Calu3 (cell line): ENCODE data around the gene RMND5B. TPM values are rescaled to one million over a fixed set of nuclear protein-coding genes. Genes with fewer than 3 reads are reported as not detected.

Experiments used
- Bru-seq: library from RNA; stranded (reverse); fragments of 400-500 nt; gene quantifications from one replicate; lab custom pipeline; 2021; lab: Mats Ljungman, UMichigan
- BruChase-seq, 2 experiments: library from RNA; stranded (reverse); fragments of 400-500 nt; gene quantifications; one replicate each; lab custom pipeline; 2021; lab: Mats Ljungman, UMichigan
- BruUV-seq: library from RNA; stranded (reverse); fragments of 400-500 nt; replicated peaks from 2 replicates; lab custom pipeline; 2021; lab: Mats Ljungman, UMichigan
- CTCF ChIA-PET: fragments of 300-600 bp; sonication (Branson Sonifier 250); formaldehyde crosslinking; loops from one replicate; lab custom pipeline; 2022; ENCODE audit warnings: antibody characterized with exemption; lab: Charles Lee
- DNase-seq: peaks from one replicate; pipeline ENCODE4 v3.0.0; 2022
- H3K27ac Mint-ChIP-seq: one replicate; pipeline ENCODE4 v1.8.0; 2022; ENCODE audit warnings: mixed read lengths; ENCODE audit not compliant: unreplicated experiment
- H3K27me3 Mint-ChIP-seq: one replicate; pipeline ENCODE4 v1.8.0; 2022; ENCODE audit warnings: mixed read lengths; ENCODE audit not compliant: unreplicated experiment
- H3K36me3 Mint-ChIP-seq: one replicate; pipeline ENCODE4 v1.8.0; 2022; ENCODE audit warnings: mild to moderate bottlenecking, moderate library complexity, mixed read lengths; ENCODE audit not compliant: insufficient read depth, unreplicated experiment
- H3K4me1 Mint-ChIP-seq: one replicate; pipeline ENCODE4 v1.8.0; 2022; ENCODE audit warnings: mild to moderate bottlenecking, low read depth, mixed read lengths; ENCODE audit not compliant: unreplicated experiment
- H3K4me3 Mint-ChIP-seq: one replicate; pipeline ENCODE4 v1.8.0; 2022; ENCODE audit warnings: mild to moderate bottlenecking, low read depth, moderate library complexity, mixed read lengths; ENCODE audit not compliant: unreplicated experiment
- H3K9me3 Mint-ChIP-seq: one replicate; pipeline ENCODE4 v1.8.0; 2022; ENCODE audit warnings: low read depth, mixed read lengths; ENCODE audit not compliant: unreplicated experiment
- CTCF ChIP-seq: fragments of 200-600 bp; IDR thresholded peaks from one replicate; pipeline ENCODE4 v1.8.0; 2022; ENCODE audit warnings: antibody characterized with exemption; ENCODE audit not compliant: unreplicated experiment
- intact Hi-C: fragments of 100-400 bp; cut with micrococcal nuclease; formaldehyde crosslinking; loops from one replicate; pipeline ENCODE4 v1.10.0; 2022; ENCODE audit not compliant: unreplicated experiment
- long read RNA-seq: library from polyadenylated mRNA; stranded (forward); transcript quantifications from one replicate; pipeline ENCODE4 v2.0.0, GENCODE V29; 2022
- total RNA-seq: library from RNA; stranded (reverse); gene quantifications from 2 replicates; pipeline ENCODE4 v1.2.3, GENCODE V29; 2022

RMND5B gene
- 50.7 and 56.6 TPM in 2 replicates for total RNA-seq
- Bru-seq, nascent RNA: percentile 78 among the genes with signal in this experiment
- BruChase-seq, experiment 1, labeled RNA remaining after a 6-hour chase: percentile 80 among the genes with signal in this experiment
- BruChase-seq, experiment 2, labeled RNA remaining after a 2-hour chase: percentile 79 among the genes with signal in this experiment
- long read RNA-seq, transcript RMND5B-201 (11 exons, 1,929 nt): major isoform, 34 of 106 reads
- long read RNA-seq, transcript RMND5B-205 (3 exons, 2,393 nt): minor isoform, 5 of 106 reads
- long read RNA-seq, partial matches to known transcripts: 50 of 106 reads
- long read RNA-seq, other reads (novel, unspliced or antisense): 16 of 106 reads

GRCh38 chr5:178130576-178131445 is at the start of gene RMND5B:
Gene RMND5B (plus strand): TSS chr5:178131014. CDS start chr5:178138120, 7,106 bp downstream.
- Mint-ChIP-seq H3K36me3 (peaks cover 31% of the 10 kb centered on the region), H3K4me3 (peak within 1 kb of the TSS; percentile 60), H3K27ac (peak within 1 kb of the TSS; percentile 1), H3K27me3 (no peaks in the 10 kb centered on the region), H3K4me1 (peaks cover 13% of the 10 kb centered on the region), H3K9me3 (no peaks in the 10 kb centered on the region)
- DNase-seq: peak; percentile 91
- CTCF ChIA-PET: interaction anchor here (0.7 to 1.6 kb wide), 4 partner anchors 53 to 832 kb away, joined by 4 to 5 read pairs (median 5); no protein-coding TSS in a partner anchor
- TF ChIP-seq CTCF: no peak
- BruUV-seq: TSS peak; percentile 34
- intact Hi-C loops: no loop called here

- BruUV-seq: no TSS peak
- no peak for TF ChIP-seq CTCF
- Mint-ChIP-seq H3K36me3 (no peaks in the 10 kb centered on the region), H3K4me1 (peaks cover 29% of the 10 kb centered on the region), H3K9me3 (no peaks in the 10 kb centered on the region), H3K27ac (no peak overlapping the region), H3K27me3 (peaks cover 85% of the 10 kb centered on the region), H3K4me3 (no peak overlapping the region)
- intact Hi-C loops: no loop called here
- no peak for DNase-seq
- CTCF ChIA-PET: interaction anchor here (0.8 to 1.0 kb wide), 2 partner anchors 25 to 64 kb away, joined by 3 to 4 read pairs; no protein-coding TSS in a partner anchor
These were observed 49.1 kb upstream of the RMND5B start for GRCh38 chr5:178081571-178082243.

- H3K27me3 Mint-ChIP-seq: peaks cover 86% of the 10 kb centered on the region
- H3K36me3 Mint-ChIP-seq: no peaks in the 10 kb centered on the region
- H3K4me1 Mint-ChIP-seq: peaks cover 22% of the 10 kb centered on the region
- intact Hi-C loops: no loop called here
- CTCF ChIA-PET: interaction anchor here (2.1 kb wide), 1 partner anchor 8 kb away, joined by 5 read pairs; no protein-coding TSS in a partner anchor
- no peak overlapping the region for H3K4me3 Mint-ChIP-seq
- TF ChIP-seq CTCF: no peak
- no peak overlapping the region for H3K27ac Mint-ChIP-seq
- H3K9me3 Mint-ChIP-seq: no peaks in the 10 kb centered on the region
- no peak for DNase-seq
- no TSS peak for BruUV-seq
These were observed 46.9 kb upstream of the RMND5B start for GRCh38 chr5:178083922-178084321.

- H3K27ac Mint-ChIP-seq: no peak overlapping the region
- no peaks in the 10 kb centered on the region for H3K9me3 Mint-ChIP-seq
- H3K27me3 Mint-ChIP-seq: peaks cover 87% of the 10 kb centered on the region
- peaks cover 22% of the 10 kb centered on the region for H3K4me1 Mint-ChIP-seq
- intact Hi-C loops: no loop called here
- H3K4me3 Mint-ChIP-seq: no peak overlapping the region
- no TSS peak for BruUV-seq
- H3K36me3 Mint-ChIP-seq: no peaks in the 10 kb centered on the region
- no peak for DNase-seq
- TF ChIP-seq CTCF: no peak
- CTCF ChIA-PET: interaction anchor here (0.7 to 2.1 kb wide), 3 partner anchors 9 to 64 kb away, joined by 3 to 5 read pairs (median 5); no protein-coding TSS in a partner anchor
These were observed 45.5 kb upstream of the RMND5B start for GRCh38 chr5:178085316-178085715.
